ENCODE results near the gene CHRNA1. TPM values are rescaled to one million over a fixed set of nuclear protein-coding genes. Genes with fewer than 3 reads are reported as not detected.

Gene CHRNA1
- polyA plus RNA-seq, 3 donors = 3.4 to 4.7 (median 4.1) TPM

GRCh38 chr2:174771631-174772471, 7.6 kb upstream of the CHRNA1 start:
- DNase-seq (ENCODE audit: extremely low read depth in 1 of 11, low read depth in 9 of 11, low spot score in 4 of 11) = peak in 10 of 11 donors; percentile 47 to 77 (median 64)

- no peak for DNase-seq (ENCODE audit: extremely low read depth in 1 of 11, low read depth in 9 of 11, low spot score in 4 of 11)
Measured at GRCh38 chr2:174771136-174771535, 6.9 kb upstream of the CHRNA1 start.

GRCh38 chr2:174768557-174768956, 4.3 kb upstream of the CHRNA1 start:
- no peak for DNase-seq (ENCODE audit: extremely low read depth in 1 of 11, low read depth in 9 of 11, low spot score in 4 of 11)

GRCh38 chr2:174766271-174766670, 2.0 kb upstream of the CHRNA1 start:
- no peak for DNase-seq (ENCODE audit: extremely low read depth in 1 of 11, low read depth in 9 of 11, low spot score in 4 of 11)

GRCh38 chr2:174765576-174765975, 1.3 kb upstream of the CHRNA1 start:
- no peak for DNase-seq (ENCODE audit: extremely low read depth in 1 of 11, low read depth in 9 of 11, low spot score in 4 of 11)

- no peak for DNase-seq (ENCODE audit: extremely low read depth in 1 of 11, low read depth in 9 of 11, low spot score in 4 of 11)
Measured at GRCh38 chr2:174763780-174764179, 492 bp downstream of the CHRNA1 start.

- no peak for DNase-seq (ENCODE audit: extremely low read depth in 1 of 11, low read depth in 9 of 11, low spot score in 4 of 11)
Measured at GRCh38 chr2:174762464-174762863, 1.8 kb downstream of the CHRNA1 start.

GRCh38 chr2:174761837-174762236, 2.4 kb downstream of the CHRNA1 start:
- DNase-seq (ENCODE audit: extremely low read depth in 1 of 11, low read depth in 9 of 11, low spot score in 4 of 11) = no peak

- peak in 2 of 11 donors; percentile 35 to 52 for DNase-seq (ENCODE audit: extremely low read depth in 1 of 11, low read depth in 9 of 11, low spot score in 4 of 11)
Measured at GRCh38 chr2:174760845-174761473, 3.3 kb downstream of the CHRNA1 start.

GRCh38 chr2:174759381-174760065, 4.7 kb downstream of the CHRNA1 start:
- DNase-seq (ENCODE audit: extremely low read depth in 1 of 11, low read depth in 9 of 11, low spot score in 4 of 11) = no peak

- DNase-seq (ENCODE audit: extremely low read depth in 1 of 11, low read depth in 9 of 11, low spot score in 4 of 11) = no peak
Measured at GRCh38 chr2:174756743-174757142, 7.5 kb downstream of the CHRNA1 start.

GRCh38 chr2:174753038-174753633, 11.1 kb downstream of the CHRNA1 start:
- no peak for DNase-seq (ENCODE audit: extremely low read depth in 1 of 11, low read depth in 9 of 11, low spot score in 4 of 11)

GRCh38 chr2:174752403-174753037, 11.8 kb downstream of the CHRNA1 start:
- no peak for DNase-seq (ENCODE audit: extremely low read depth in 1 of 11, low read depth in 9 of 11, low spot score in 4 of 11)

- no peak for DNase-seq (ENCODE audit: extremely low read depth in 1 of 11, low read depth in 9 of 11, low spot score in 4 of 11)
Measured at GRCh38 chr2:174750923-174751441, 13.3 kb downstream of the CHRNA1 start.

GRCh38 chr2:174749793-174750192, 14.5 kb downstream of the CHRNA1 start:
- no peak for DNase-seq (ENCODE audit: extremely low read depth in 1 of 11, low read depth in 9 of 11, low spot score in 4 of 11)

- peak in 1 of 11 donors; percentile 52 for DNase-seq (ENCODE audit: extremely low read depth in 1 of 11, low read depth in 9 of 11, low spot score in 4 of 11)
Measured at GRCh38 chr2:174748948-174749347, 15.3 kb downstream of the CHRNA1 start.

- no peak for DNase-seq (ENCODE audit: extremely low read depth in 1 of 11, low read depth in 9 of 11, low spot score in 4 of 11)
Measured at GRCh38 chr2:174745142-174745541, 19.1 kb downstream of the CHRNA1 start.

- DNase-seq (ENCODE audit: extremely low read depth in 1 of 11, low read depth in 9 of 11, low spot score in 4 of 11) = no peak
Measured at GRCh38 chr2:174744111-174744510, 20.2 kb downstream of the CHRNA1 start.

GRCh38 chr2:174740721-174741120, 23.6 kb downstream of the CHRNA1 start:
- DNase-seq (ENCODE audit: extremely low read depth in 1 of 11, low read depth in 9 of 11, low spot score in 4 of 11) = no peak

Data from renal cortex interstitium (tissue), 11 donors.